HepG2 (cell line): ENCODE measurements around the gene TBC1D24. TPM values are rescaled to one million over a fixed set of nuclear protein-coding genes. Genes with fewer than 3 reads are reported as not detected.

Source experiments
- ATF7 ChIP-seq, 2 experiments: fragments of 450-650 bp in 1 of 2; sonication (generic) in 1 of 2; formaldehyde crosslinking in 1 of 2; IDR thresholded peaks; 2 replicates each; pipeline versions ENCODE4 v1.4.0 to v1.6.1; 2016 to 2020; ENCODE audit warnings: antibody characterized with exemption in 1 of 2, mild to moderate bottlenecking in 1 of 2, missing genetic modification reagents in 1 of 2
- HIVEP1 ChIP-seq: sonication (generic); formaldehyde crosslinking; IDR thresholded peaks from 2 replicates; pipeline ENCODE4 v1.4.0; 2020; ENCODE audit warnings: mild to moderate bottlenecking, missing genetic modification reagents
- HMG20B ChIP-seq: conservative IDR thresholded peaks from 2 replicates; pipeline ENCODE4 v1.6.1; 2016; ENCODE audit warnings: missing genetic modification reagents, missing compliant biosample characterization
- KAT2B ChIP-seq: fragments of 150-350 bp; IDR thresholded peaks from 2 replicates; pipeline ENCODE4 v1.6.1; 2014; ENCODE audit warnings: low read depth, low read length, borderline replicate concordance
- KDM4B ChIP-seq: sonication (generic); formaldehyde crosslinking; IDR thresholded peaks from 2 replicates; pipeline ENCODE4 v1.4.0; 2020; ENCODE audit warnings: missing genetic modification reagents
- NFATC3 ChIP-seq: sonication (generic); formaldehyde crosslinking; IDR thresholded peaks from 2 replicates; pipeline ENCODE4 v1.5.1; 2020; ENCODE audit warnings: mild to moderate bottlenecking, missing genetic modification reagents
- PAX8 ChIP-seq: sonication (generic); formaldehyde crosslinking; IDR thresholded peaks from 2 replicates; pipeline ENCODE4 v1.8.0; 2022; ENCODE audit warnings: mild to moderate bottlenecking, missing genetic modification reagents, borderline replicate concordance
- PHB2 ChIP-seq: fragments of 450-650 bp; IDR thresholded peaks from 2 replicates; pipeline ENCODE4 v1.6.1; 2018; ENCODE audit not compliant: partially characterized antibody
- SAFB2 ChIP-seq: sonication (generic); formaldehyde crosslinking; IDR thresholded peaks from 2 replicates; pipeline ENCODE4 v1.5.1; 2020; ENCODE audit warnings: missing genetic modification reagents, low read depth, mild to moderate bottlenecking, borderline replicate concordance
- SMAD1 ChIP-seq: sonication (generic); formaldehyde crosslinking; IDR thresholded peaks from 2 replicates; pipeline ENCODE4 v1.4.0; 2020; ENCODE audit warnings: missing genetic modification reagents, low read depth, mild to moderate bottlenecking, borderline replicate concordance
- SMYD3 ChIP-seq: sonication (generic); formaldehyde crosslinking; IDR thresholded peaks from 2 replicates; pipeline ENCODE4 v1.8.1; 2023; ENCODE audit warnings: mild to moderate bottlenecking, missing genetic modification reagents
- TOE1 ChIP-seq: sonication (generic); formaldehyde crosslinking; IDR thresholded peaks from 2 replicates; pipeline ENCODE4 v1.4.0; 2020; ENCODE audit warnings: mild to moderate bottlenecking, missing genetic modification reagents
- WIZ ChIP-seq: sonication (generic); formaldehyde crosslinking; IDR thresholded peaks from 2 replicates; pipeline ENCODE4 v1.5.1; 2020; ENCODE audit warnings: mild to moderate bottlenecking, missing genetic modification reagents
- ZBTB44 ChIP-seq: sonication (generic); formaldehyde crosslinking; IDR thresholded peaks from 2 replicates; pipeline ENCODE4 v1.4.0; 2020; ENCODE audit warnings: missing genetic modification reagents
- ZBTB7A ChIP-seq: sonication (generic); formaldehyde crosslinking; IDR thresholded peaks from 2 replicates; pipeline ENCODE4 v1.8.0; 2022; ENCODE audit warnings: mild to moderate bottlenecking, missing genetic modification reagents
- ZFAT ChIP-seq: sonication (generic); formaldehyde crosslinking; conservative IDR thresholded peaks from 2 replicates; pipeline ENCODE4 v1.8.1; 2023; ENCODE audit warnings: missing genetic modification reagents, inconsistent platforms
- ZNF17 ChIP-seq: sonication (generic); formaldehyde crosslinking; IDR thresholded peaks from 2 replicates; pipeline ENCODE4 v1.5.0; 2020; ENCODE audit warnings: mild to moderate bottlenecking, missing genetic modification reagents
- ZNF230 ChIP-seq: sonication (generic); formaldehyde crosslinking; IDR thresholded peaks from 2 replicates; pipeline ENCODE4 v1.4.0; 2020; ENCODE audit warnings: mild to moderate bottlenecking, missing genetic modification reagents
- ZNF276 ChIP-seq: sonication (generic); formaldehyde crosslinking; IDR thresholded peaks from 2 replicates; pipeline ENCODE4 v1.4.0; 2020; ENCODE audit warnings: mild to moderate bottlenecking, low read depth, missing genetic modification reagents
- ZNF317 ChIP-seq: sonication (generic); formaldehyde crosslinking; IDR thresholded peaks from 2 replicates; pipeline ENCODE4 v1.5.0; 2020; ENCODE audit warnings: mild to moderate bottlenecking, missing genetic modification reagents
- ZNF451 ChIP-seq: sonication (generic); formaldehyde crosslinking; IDR thresholded peaks from 2 replicates; pipeline ENCODE4 v1.5.0; 2020; ENCODE audit warnings: mild to moderate bottlenecking, missing genetic modification reagents
- ZNF562 ChIP-seq: sonication (generic); formaldehyde crosslinking; IDR thresholded peaks from 2 replicates; pipeline ENCODE4 v1.8.0; 2022; ENCODE audit warnings: missing genetic modification reagents, borderline replicate concordance
- ZNF768 ChIP-seq: sonication (generic); formaldehyde crosslinking; IDR thresholded peaks from 2 replicates; pipeline ENCODE4 v1.4.0; 2020; ENCODE audit warnings: missing genetic modification reagents
- ZNF788 ChIP-seq: sonication (generic); formaldehyde crosslinking; IDR thresholded peaks from 2 replicates; pipeline ENCODE4 v1.5.0; 2020; ENCODE audit warnings: mild to moderate bottlenecking, missing genetic modification reagents, borderline replicate concordance
- ZNF878 ChIP-seq: sonication (generic); formaldehyde crosslinking; IDR thresholded peaks from 2 replicates; pipeline ENCODE4 v1.8.1; 2023; ENCODE audit warnings: mild to moderate bottlenecking, missing genetic modification reagents, moderate library complexity
- ZSCAN9 ChIP-seq: IDR thresholded peaks from 2 replicates; pipeline ENCODE4 v1.6.1; 2016; ENCODE audit warnings: borderline replicate concordance
- polyA plus RNA-seq, 8 experiments: library from polyadenylated mRNA; depleted of rRNA in 3 of 8; stranded (reverse) in 7 of 8; unstranded in 1 of 8; fragments of >200 nt; fragmentation: Illumina TruSeq in 4 of 8; extraction: Trizol in 4 of 8; gene quantifications; 2 replicates each; pipeline versions ENCODE4 v1.2.1 to v1.2.3, GENCODE V29; 2011 to 2016; ENCODE audit warnings: low read depth in 4 of 8, missing spikeins in 1 of 8, mixed read lengths in 1 of 8; ENCODE audit not compliant: insufficient read depth in 1 of 8
- total RNA-seq, 5 experiments: library from RNA; depleted of rRNA; stranded (reverse); fragments of >200 nt; fragmentation: Illumina TruSeq; extraction: Trizol; gene quantifications; 2 replicates each; pipeline ENCODE4 v1.2.3, GENCODE V29; 2016; ENCODE audit warnings: low read depth in 1 of 5

The TBC1D24 gene
- total and polyA plus RNA-seq, 2 of the 13 experiments (the other 11 are each of a cell fraction or from before 2014, with no cell fraction given) = 7.7 to 13.7 TPM

- TF ChIP-seq ZNF17 (no peak), ZNF562 (CRISPR knock-in tag) (no peak), PHB2 (no peak), SMYD3 (CRISPR knock-in tag) (no peak), SAFB2 (peak; percentile 49), ZNF451 (CRISPR knock-in tag) (peak; percentile 67; the same call in 1 of the 2 replicates), ZNF768 (CRISPR knock-in tag) (no peak; the same call in 1 of the 2 replicates), TOE1 (CRISPR knock-in tag) (no peak), ZBTB7A (CRISPR knock-in tag) (no peak), ZNF317 (CRISPR knock-in tag) (0 out of 2 replicates have a peak, but pooled peaks have one; percentile 11), WIZ (CRISPR knock-in tag) (0 out of 2 replicates have a peak, but pooled peaks have one; percentile 25), ZFAT (no peak), HMG20B (CRISPR knock-in tag) (no peak), HIVEP1 (CRISPR knock-in tag) (peak; percentile 81), ATF7 (IDR thresholded peaks at IDR 0.05) (no peak), ATF7 (CRISPR knock-in tag; IDR thresholded peaks at IDR 0.05) (no peak), ZNF788 (CRISPR knock-in tag) (peak; percentile 93; the same call in 1 of the 2 replicates), ZNF276 (no peak), PAX8 (CRISPR knock-in tag) (no peak), ZNF878 (CRISPR knock-in tag) (peak; percentile 64; the same call in 1 of the 2 replicates), ZNF230 (CRISPR knock-in tag) (0 out of 2 replicates have a peak, but pooled peaks have one; percentile 23), SMAD1 (CRISPR knock-in tag) (0 out of 2 replicates have a peak, but pooled peaks have one; percentile 71), KAT2B (no peak), ZBTB44 (CRISPR knock-in tag) (no peak), KDM4B (CRISPR knock-in tag) (0 out of 2 replicates have a peak, but pooled peaks have one; percentile 41), NFATC3 (CRISPR knock-in tag) (peak; percentile 76; the same call in 1 of the 2 replicates), ZSCAN9 (CRISPR knock-in tag) (peak; percentile 21; the same call in 1 of the 2 replicates)
These were observed 57.0 kb downstream of the TBC1D24 start (continued) for GRCh38 chr16:2531696-2532493.
